Ectodermal cell (in vitro differentiated cells): Measurements from ENCODE around the gene MOB2.
"Not testable (repeated sequence)": the region's sequence is repeated elsewhere in the genome, so short reads cannot be mapped to it uniquely, and the experiment has no call there.

Experiments
- H3K27ac ChIP-seq: 2 replicates; pipeline ENCODE4 v1.7.0; 2013; ENCODE audit warnings: mild to moderate bottlenecking, low read depth, low read length; ENCODE audit not compliant: insufficient read depth, poor library complexity, severe bottlenecking
- H3K27me3 ChIP-seq: 2 replicates; pipeline ENCODE4 v1.7.0; 2013; ENCODE audit warnings: mild to moderate bottlenecking, low read length; ENCODE audit not compliant: insufficient read depth, control insufficient read depth, poor library complexity, severe bottlenecking
- H3K36me3 ChIP-seq: one replicate; pipeline ENCODE4 v1.7.0; 2013; ENCODE audit warnings: low read length; ENCODE audit not compliant: control insufficient read depth, insufficient read depth
- H3K4me1 ChIP-seq: one replicate; pipeline ENCODE4 v1.7.0; 2013; ENCODE audit warnings: low read length; ENCODE audit not compliant: control insufficient read depth, insufficient read depth
- H3K4me3 ChIP-seq: 2 replicates; pipeline ENCODE4 v1.7.0; 2013; ENCODE audit warnings: low read depth, low read length, control low read depth; ENCODE audit not compliant: insufficient read depth
- H3K9me3 ChIP-seq: 2 replicates; pipeline ENCODE4 v1.7.0; 2013; ENCODE audit warnings: mild to moderate bottlenecking, low read length, moderate library complexity; ENCODE audit not compliant: control insufficient read depth
- WGBS, 2 experiments: methylation state at CpG; one replicate each; pipeline ENCODE4 v1.1.7; 2013; ENCODE audit warnings: missing lambda C conversion rate in 2 of 2; 5-methylcytosine and 5-hydroxymethylcytosine counted together

MOB2 gene

GRCh38 chr11:1510928-1511327, 24.3 kb upstream of the MOB2 start:
- no peak overlapping the region for H3K27ac ChIP-seq
- no peaks in the 10 kb centered on the region for H3K9me3 ChIP-seq
- H3K4me3 ChIP-seq: no peak overlapping the region
- WGBS, 2 experiments: 81 to 82% methylated on average over 11 of the region's 11 CpGs
- H3K36me3 ChIP-seq: no peaks in the 10 kb centered on the region
- no peaks in the 10 kb centered on the region for H3K27me3 ChIP-seq
- H3K4me1 ChIP-seq: peaks cover 33% of the 10 kb centered on the region

- WGBS, 2 experiments: 90 to 92% methylated on average over 15 to 16 of the region's 18 CpGs
- not testable (repeated sequence) for H3K9me3 ChIP-seq
Measured at GRCh38 chr11:1510351-1510750, 23.8 kb upstream of the MOB2 start.

DNA sequence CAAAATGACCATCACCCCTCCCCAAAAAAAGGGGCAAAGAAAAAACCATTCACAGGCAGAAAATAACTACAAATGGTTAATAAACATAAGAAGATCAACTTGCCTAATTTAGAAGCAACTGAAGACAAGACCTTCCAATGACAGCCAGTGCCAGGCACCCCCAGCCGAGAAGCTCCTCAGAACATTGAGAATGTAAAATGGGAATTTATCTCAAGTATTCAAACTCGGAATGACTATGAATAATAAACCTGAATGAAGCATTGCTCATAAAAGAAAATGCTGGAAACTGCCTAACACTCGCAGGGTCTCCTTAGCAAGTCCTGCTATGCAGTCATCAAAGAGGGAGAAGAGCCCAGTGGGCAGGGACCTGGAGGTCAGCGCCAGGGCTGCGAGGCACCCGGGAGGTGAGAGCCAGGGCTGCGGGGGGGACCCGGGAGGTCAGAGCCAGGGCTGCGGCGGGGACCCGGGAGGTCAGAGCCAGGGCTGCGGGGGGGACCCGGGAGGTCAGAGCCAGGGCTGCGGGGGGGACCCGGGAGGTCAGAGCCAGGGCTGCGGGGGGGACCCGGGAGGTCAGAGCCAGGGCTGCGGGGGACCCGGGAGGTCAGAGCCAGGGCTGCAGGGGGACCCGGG, 23.2 kb upstream of the MOB2 start:
- Histone ChIP-seq H3K4me1 (peaks cover 29% of the 10 kb centered on the region), H3K27ac (no peak overlapping the region), H3K27me3 (no peaks in the 10 kb centered on the region), H3K36me3 (no peaks in the 10 kb centered on the region), H3K9me3 (no peaks in the 10 kb centered on the region), H3K4me3 (no peak overlapping the region)
- 93 to 94% methylated on average over 7 to 10 of the region's 20 CpGs for WGBS, 2 experiments

More at GRCh38 chr11:1510351-1510750, 23.8 kb upstream of the MOB2 start:
- H3K27me3 ChIP-seq, H3K27ac ChIP-seq, H3K4me3 ChIP-seq, H3K36me3 ChIP-seq: not testable (repeated sequence)
- H3K4me1 ChIP-seq: peaks cover 32% of the 10 kb centered on the region

GRCh38 chr11:1508986-1509385, 22.4 kb upstream of the MOB2 start:
- 77 to 82% methylated on average over 10 of the region's 10 CpGs for WGBS, 2 experiments
- Histone ChIP-seq H3K4me3 (no peak overlapping the region), H3K9me3 (no peaks in the 10 kb centered on the region), H3K27ac (no peak overlapping the region), H3K4me1 (peaks cover 26% of the 10 kb centered on the region), H3K36me3 (no peaks in the 10 kb centered on the region), H3K27me3 (no peaks in the 10 kb centered on the region)

GRCh38 chr11:1508491-1508891, 21.9 kb upstream of the MOB2 start:
- no peaks in the 10 kb centered on the region for H3K36me3 ChIP-seq
- no peak overlapping the region for H3K27ac ChIP-seq
- H3K27me3 ChIP-seq: no peaks in the 10 kb centered on the region
- WGBS, 2 experiments: 79% methylated on average over 15 of the region's 15 CpGs
- H3K4me1 ChIP-seq: peaks cover 21% of the 10 kb centered on the region
- no peak overlapping the region for H3K4me3 ChIP-seq
- H3K9me3 ChIP-seq: no peaks in the 10 kb centered on the region

- H3K4me1 ChIP-seq: peaks cover 14% of the 10 kb centered on the region
- no peak overlapping the region for H3K27ac ChIP-seq
- WGBS, 2 experiments: 73% methylated on average over 21 of the region's 21 CpGs
- no peaks in the 10 kb centered on the region for H3K9me3 ChIP-seq
- H3K36me3 ChIP-seq: no peaks in the 10 kb centered on the region
- no peaks in the 10 kb centered on the region for H3K27me3 ChIP-seq
- no peak overlapping the region for H3K4me3 ChIP-seq
Measured at GRCh38 chr11:1507381-1508140, 21.0 kb upstream of the MOB2 start.

DNA sequence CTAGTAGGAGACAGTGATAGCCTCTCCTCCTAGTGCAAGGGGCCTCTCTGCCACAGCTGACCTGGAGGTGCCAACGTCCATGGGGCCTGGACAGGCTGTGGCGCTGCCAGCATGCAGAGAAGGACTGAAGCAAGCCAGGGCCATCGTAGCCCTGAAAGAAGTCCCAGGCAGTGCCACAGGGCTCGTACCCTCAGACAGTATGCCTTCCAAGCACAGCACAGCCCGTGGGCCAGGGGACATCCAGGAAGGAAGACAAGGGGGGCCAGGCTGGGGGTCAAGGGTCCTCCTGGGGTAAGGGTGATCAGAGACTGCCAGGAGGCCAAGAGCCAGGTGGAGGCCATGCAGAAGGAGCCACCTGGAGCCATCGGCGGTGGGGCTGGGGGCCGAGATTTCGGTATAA, 20.4 kb upstream of the MOB2 start:
- H3K27me3 ChIP-seq: no peaks in the 10 kb centered on the region

DNA sequence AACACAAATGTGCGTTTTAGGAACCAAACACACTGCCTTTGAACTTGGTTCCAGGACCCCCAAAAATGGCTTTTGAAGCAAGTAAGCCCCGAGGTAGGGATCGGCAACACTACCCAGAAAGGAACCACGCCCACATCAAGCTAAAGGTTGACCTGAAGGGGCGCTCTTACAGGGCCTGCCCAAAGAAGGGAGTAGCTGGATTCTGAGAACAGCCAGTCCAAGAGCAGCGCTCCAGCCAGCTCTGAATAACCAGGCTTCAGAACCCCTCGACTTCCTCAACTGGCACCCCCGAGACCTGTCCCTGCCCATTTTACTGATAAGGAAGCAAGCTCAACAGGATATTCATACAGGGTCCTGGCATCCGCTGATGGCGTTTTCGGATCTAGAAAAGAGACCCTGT, 18.9 kb upstream of the MOB2 start:
- 84 to 88% methylated on average over 11 of the region's 11 CpGs for WGBS, 2 experiments
- peaks cover 14% of the 10 kb centered on the region for H3K4me1 ChIP-seq
- H3K27me3 ChIP-seq: no peaks in the 10 kb centered on the region
- H3K9me3 ChIP-seq: no peaks in the 10 kb centered on the region
- H3K4me3 ChIP-seq: no peak overlapping the region
- H3K27ac ChIP-seq: no peak overlapping the region
- H3K36me3 ChIP-seq: no peaks in the 10 kb centered on the region

More for the DNA sequence above, 20.4 kb upstream of the MOB2 start:
- WGBS, 2 experiments: 92 to 94% methylated on average over 9 of the region's 9 CpGs
- Histone ChIP-seq H3K36me3 (no peaks in the 10 kb centered on the region), H3K27ac (no peak overlapping the region), H3K4me1 (peaks cover 14% of the 10 kb centered on the region), H3K4me3 (no peak overlapping the region), H3K9me3 (no peaks in the 10 kb centered on the region)

GRCh38 chr11:1504581-1505290, 18.2 kb upstream of the MOB2 start:
- no peaks in the 10 kb centered on the region for H3K27me3 ChIP-seq
- no peak overlapping the region for H3K4me3 ChIP-seq
- no peaks in the 10 kb centered on the region for H3K9me3 ChIP-seq
- H3K4me1 ChIP-seq: peaks cover 14% of the 10 kb centered on the region
- no peak overlapping the region for H3K27ac ChIP-seq
- WGBS, 2 experiments: 95 to 96% methylated on average over 28 of the region's 28 CpGs
- no peaks in the 10 kb centered on the region for H3K36me3 ChIP-seq

GRCh38 chr11:1504138-1504537, 17.6 kb upstream of the MOB2 start:
- no peaks in the 10 kb centered on the region for H3K9me3 ChIP-seq
- H3K27me3 ChIP-seq: no peaks in the 10 kb centered on the region
- no peaks in the 10 kb centered on the region for H3K36me3 ChIP-seq
- H3K4me1 ChIP-seq: peaks cover 9% of the 10 kb centered on the region
- 91 to 92% methylated on average over 9 of the region's 9 CpGs for WGBS, 2 experiments
- H3K27ac ChIP-seq: no peak overlapping the region
- no peak overlapping the region for H3K4me3 ChIP-seq
